Esophagus muscularis mucosa (tissue), 4 donors: ENCODE measurements around the gene AFF1. TPM values are rescaled to one million over a fixed set of nuclear protein-coding genes. Genes with fewer than 3 reads are reported as not detected.
A peak's percentile ranks its signal among the peaks of the same experiment; 100 is the strongest.

Experiments used
- DNase-seq: peaks from one replicate; pipeline ENCODE4 v3.0.0-alpha.2; 2017; ENCODE audit errors: extremely low spot score
- H3K27ac ChIP-seq, 4 donors: fragments of 200-600 bp; sonication (generic); replicated peaks in 1 of 4; 1 replicate in 3 of 4; 2 replicates in 1 of 4; pipeline ENCODE4 v1.5.1; 2016 to 2019; ENCODE audit warnings: mild to moderate bottlenecking in 1 of 4
- H3K27me3 ChIP-seq, 4 donors: fragments of 200-600 bp; sonication (generic); one replicate each; pipeline versions ENCODE4 v1.5.1 to v1.6.0; 2016 to 2019
- H3K36me3 ChIP-seq, 4 donors: fragments of 200-600 bp; sonication (generic); one replicate each; pipeline ENCODE4 v1.5.1; 2016 to 2019
- H3K4me1 ChIP-seq, 4 donors: fragments of 200-600 bp; sonication (generic); one replicate each; pipeline ENCODE4 v1.5.1; 2016 to 2019
- H3K4me3 ChIP-seq, 4 donors: fragments of 200-600 bp; sonication (generic); 1 replicate in 2 of 4; 2 replicates in 2 of 4; pipeline ENCODE4 v1.5.1; 2016 to 2019; ENCODE audit warnings: mild to moderate bottlenecking in 4 of 4, moderate library complexity in 1 of 4
- H3K9me3 ChIP-seq, 4 donors: fragments of 200-600 bp; sonication (generic); 1 replicate in 3 of 4; 2 replicates in 1 of 4; pipeline ENCODE4 v1.5.1; 2016 to 2019
- CTCF ChIP-seq, 3 experiments: fragments of 200-600 bp in 2 of 3; fragments of 450-650 bp in 1 of 3; sonication (generic) in 2 of 3; IDR thresholded peaks; one replicate each; pipeline ENCODE4 v1.5.1; 2017 to 2019; ENCODE audit warnings: antibody characterized with exemption in 3 of 3, mild to moderate bottlenecking in 2 of 3, moderate library complexity in 1 of 3
- EP300 ChIP-seq: sonication (generic); formaldehyde crosslinking; IDR thresholded peaks from one replicate; pipeline ENCODE4 v1.6.1; 2017; ENCODE audit warnings: antibody characterized with exemption
- POLR2A ChIP-seq: fragments of 450-650 bp; IDR thresholded peaks from one replicate; pipeline ENCODE4 v1.6.1; 2017; ENCODE audit warnings: antibody characterized with exemption, moderate library complexity, mild to moderate bottlenecking, low read depth
- POLR2AphosphoS5 ChIP-seq, 2 donors: sonication (generic); formaldehyde crosslinking; IDR thresholded peaks; one replicate each; pipeline ENCODE4 v1.6.1; 2017; ENCODE audit warnings: antibody characterized with exemption in 2 of 2
- WGBS: methylation state at CpG from one replicate; pipeline ENCODE4 v1.1.5; 2018; 5-methylcytosine and 5-hydroxymethylcytosine counted together
- intact Hi-C: fragments of 100-400 bp; cut with DNase I; formaldehyde crosslinking; loops from one replicate; pipeline ENCODE4 v1.15.1; 2023
- total RNA-seq, 4 donors: library from RNA; depleted of rRNA; stranded (reverse); fragments of >200 nt; gene quantifications; one replicate each; pipeline versions ENCODE4 v1.1.0 to v1.2.1, GENCODE V29; 2016

The AFF1 gene
- total RNA-seq, 4 donors from 2014 or later = 53.6 to 85.2 (median 70.6) TPM

- no peak for DNase-seq
- WGBS = 92% methylated on average over 6 of the region's 6 CpGs
- peak overlapping the region; percentile 58 to 89 (median 63) for H3K27ac ChIP-seq
These were observed 90.8 kb downstream of the AFF1 start for GRCh38 chr4:87025614-87026041.

GRCh38 chr4:87026800-87027495 is 92.1 kb downstream of the AFF1 start:
- intact Hi-C loops = no loop called here
- no peak overlapping the region for H3K4me3 ChIP-seq
- TF ChIP-seq POLR2AphosphoS5 (IDR thresholded peaks at IDR 0.05) = peak in 1 of 2 donors; percentile 35
- TF ChIP-seq EP300 = no peak
- no peak for TF ChIP-seq CTCF (IDR thresholded peaks at IDR 0.05)
- no peak for TF ChIP-seq POLR2A
- H3K27ac ChIP-seq = peak overlapping the region; percentile 58 to 89 (median 63)
- WGBS = 61% methylated on average over 4 of the region's 4 CpGs
- no peaks in the 10 kb centered on the region for H3K27me3 ChIP-seq
- H3K9me3 ChIP-seq = no peaks in the 10 kb centered on the region
- no peaks in the 10 kb centered on the region for H3K36me3 ChIP-seq
- peaks cover 94 to 96% (median 94%) of the 10 kb centered on the region in 4 donors for H3K4me1 ChIP-seq
- DNase-seq = no peak

More at GRCh38 chr4:87025614-87026041, 90.8 kb downstream of the AFF1 start:
- no peaks in the 10 kb centered on the region for H3K27me3 ChIP-seq
- no peaks in the 10 kb centered on the region for H3K9me3 ChIP-seq
- intact Hi-C loops = no loop called here
- peaks cover 86 to 96% (median 91%) of the 10 kb centered on the region in 4 donors for H3K4me1 ChIP-seq
- TF ChIP-seq CTCF (IDR thresholded peaks at IDR 0.05) (no peak), POLR2AphosphoS5 (IDR thresholded peaks at IDR 0.05) (no peak), EP300 (no peak)
- H3K4me3 ChIP-seq = no peak overlapping the region
- no peaks in the 10 kb centered on the region for H3K36me3 ChIP-seq

- peaks cover 100% of the 10 kb centered on the region in 4 donors for H3K4me1 ChIP-seq
- peak; percentile 91 for DNase-seq
- peak; percentile 70 for TF ChIP-seq EP300
- TF ChIP-seq CTCF (IDR thresholded peaks at IDR 0.05) = no peak
- no peak for TF ChIP-seq POLR2A
- TF ChIP-seq POLR2AphosphoS5 (IDR thresholded peaks at IDR 0.05) = peak; percentile 47 to 71
- intact Hi-C loops = no loop called here
- 44% methylated on average over 5 of the region's 5 CpGs for WGBS
- peak overlapping the region in 1 of 4 donors; percentile 15 for H3K4me3 ChIP-seq
- no peaks in the 10 kb centered on the region for H3K36me3 ChIP-seq
- peak overlapping the region; percentile 70 to 89 (median 73) for H3K27ac ChIP-seq
- no peaks in the 10 kb centered on the region for H3K9me3 ChIP-seq
- H3K27me3 ChIP-seq = no peaks in the 10 kb centered on the region
These were observed 94.5 kb downstream of the AFF1 start for GRCh38 chr4:87029356-87029755.

- 82% methylated on average over 4 of the region's 4 CpGs for WGBS
- peak overlapping the region; percentile 70 to 89 (median 73) for H3K27ac ChIP-seq
- intact Hi-C loops = no loop called here
These were observed 95.3 kb downstream of the AFF1 start for GRCh38 chr4:87030124-87030523.

More at GRCh38 chr4:87030124-87030523, 95.3 kb downstream of the AFF1 start:
- H3K4me1 ChIP-seq = peaks cover 100% of the 10 kb centered on the region in 4 donors
- DNase-seq = peak; percentile 42
- H3K9me3 ChIP-seq = no peaks in the 10 kb centered on the region
- H3K27me3 ChIP-seq = no peaks in the 10 kb centered on the region
- no peaks in the 10 kb centered on the region for H3K36me3 ChIP-seq
- no peak overlapping the region for H3K4me3 ChIP-seq
- TF ChIP-seq POLR2AphosphoS5 (IDR thresholded peaks at IDR 0.05) = no peak
- no peak for TF ChIP-seq EP300
- no peak for TF ChIP-seq CTCF (IDR thresholded peaks at IDR 0.05)
- TF ChIP-seq POLR2A = no peak
